GM12875 (cell line): ENCODE measurements around the gene SETD9.

Experiments used
- H3K4me3 ChIP-seq: one replicate; pipeline ENCODE4 v1.5.1; 2011; ENCODE audit warnings: low read depth, low read length, control low read depth
- TF ChIP-seq, protein P1 (sequence below): IDR thresholded peaks from 2 replicates; pipeline ENCODE4 v1.5.1; 2011; ENCODE audit warnings: low read depth, mild to moderate bottlenecking, control low read depth, inconsistent platforms, low read length, moderate library complexity, borderline replicate concordance; ENCODE audit not compliant: insufficient read depth

Gene SETD9

DNA sequence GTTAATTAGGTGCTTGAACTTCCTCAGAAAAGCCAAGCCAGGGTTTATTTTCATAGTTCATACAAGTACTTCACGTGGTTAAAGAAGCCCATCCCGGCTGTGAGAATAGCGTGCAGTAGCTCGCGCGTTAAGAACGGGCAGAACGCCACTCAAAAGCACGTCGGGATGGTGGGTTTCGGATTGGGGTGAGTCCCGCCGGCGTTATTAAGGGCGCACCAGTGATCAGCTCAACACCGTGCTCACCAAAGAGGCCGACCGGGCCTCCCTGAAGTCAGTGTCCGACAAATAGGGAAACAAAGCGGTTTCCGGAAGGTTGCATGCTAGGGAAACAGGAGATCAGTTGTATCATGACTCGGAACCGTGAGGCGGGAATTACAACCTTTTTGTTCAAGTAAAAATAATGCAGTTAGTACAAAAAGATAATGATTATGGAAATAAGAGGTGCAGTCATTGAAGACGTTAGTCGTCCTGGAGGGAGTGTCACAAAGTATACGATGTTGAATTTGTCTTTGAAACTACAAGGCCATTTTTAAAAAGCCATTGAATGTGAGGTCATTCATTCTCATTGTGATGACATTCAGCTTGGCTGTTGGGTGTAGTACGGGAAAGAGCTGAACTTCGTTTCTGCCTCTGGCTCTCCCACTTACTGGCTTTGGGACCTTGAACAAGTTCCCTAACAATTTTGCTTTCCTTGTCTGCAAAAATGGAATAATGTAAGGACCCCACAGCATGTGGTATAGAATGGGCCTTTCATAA is 992 bp downstream of the SETD9 start:
- TF ChIP-seq, protein P1, sequence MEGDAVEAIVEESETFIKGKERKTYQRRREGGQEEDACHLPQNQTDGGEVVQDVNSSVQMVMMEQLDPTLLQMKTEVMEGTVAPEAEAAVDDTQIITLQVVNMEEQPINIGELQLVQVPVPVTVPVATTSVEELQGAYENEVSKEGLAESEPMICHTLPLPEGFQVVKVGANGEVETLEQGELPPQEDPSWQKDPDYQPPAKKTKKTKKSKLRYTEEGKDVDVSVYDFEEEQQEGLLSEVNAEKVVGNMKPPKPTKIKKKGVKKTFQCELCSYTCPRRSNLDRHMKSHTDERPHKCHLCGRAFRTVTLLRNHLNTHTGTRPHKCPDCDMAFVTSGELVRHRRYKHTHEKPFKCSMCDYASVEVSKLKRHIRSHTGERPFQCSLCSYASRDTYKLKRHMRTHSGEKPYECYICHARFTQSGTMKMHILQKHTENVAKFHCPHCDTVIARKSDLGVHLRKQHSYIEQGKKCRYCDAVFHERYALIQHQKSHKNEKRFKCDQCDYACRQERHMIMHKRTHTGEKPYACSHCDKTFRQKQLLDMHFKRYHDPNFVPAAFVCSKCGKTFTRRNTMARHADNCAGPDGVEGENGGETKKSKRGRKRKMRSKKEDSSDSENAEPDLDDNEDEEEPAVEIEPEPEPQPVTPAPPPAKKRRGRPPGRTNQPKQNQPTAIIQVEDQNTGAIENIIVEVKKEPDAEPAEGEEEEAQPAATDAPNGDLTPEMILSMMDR = no peak
- peak overlapping the region; percentile 63 for H3K4me3 ChIP-seq

DNA sequence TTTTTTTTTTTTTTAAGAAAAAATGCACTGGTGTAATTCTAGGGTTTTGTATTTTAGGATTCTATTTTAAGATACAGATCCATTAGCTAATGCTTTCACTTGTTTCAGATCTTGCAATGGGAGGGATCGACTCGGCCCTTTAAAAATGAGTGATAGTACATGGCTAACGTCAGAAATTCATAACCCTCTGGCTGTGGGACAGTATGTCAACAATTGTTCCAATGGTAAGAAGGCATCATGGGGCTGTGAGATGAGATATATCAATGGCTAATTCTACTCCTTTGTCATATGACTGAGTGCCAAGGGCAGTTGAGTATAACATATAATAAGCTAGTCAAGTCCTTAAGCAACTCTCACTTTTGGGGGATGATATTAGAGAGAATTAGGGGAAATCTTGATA is 4.4 kb downstream of the SETD9 start:
- no peak overlapping the region for H3K4me3 ChIP-seq
- TF ChIP-seq, protein P1 = no peak

DNA sequence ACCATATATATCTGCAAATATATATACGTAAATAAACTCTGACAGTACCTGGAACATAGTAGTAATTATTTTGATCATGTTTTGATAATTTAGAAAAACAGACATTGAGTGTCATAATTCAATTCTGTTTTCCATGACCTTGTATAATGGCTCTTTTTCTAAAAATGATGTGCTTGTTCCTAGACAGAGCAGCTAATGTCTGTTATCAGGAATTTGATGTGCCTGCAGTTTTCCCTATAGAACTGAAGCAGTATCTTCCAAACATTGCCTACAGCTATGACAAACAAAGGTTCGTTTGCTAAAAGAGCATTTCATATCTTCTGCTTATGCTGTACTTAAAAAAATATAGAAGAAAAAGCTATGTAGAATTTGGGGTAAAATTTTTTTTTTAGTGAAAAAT is 5.3 kb downstream of the SETD9 start:
- H3K4me3 ChIP-seq = no peak overlapping the region
- TF ChIP-seq, protein P1 = no peak

DNA sequence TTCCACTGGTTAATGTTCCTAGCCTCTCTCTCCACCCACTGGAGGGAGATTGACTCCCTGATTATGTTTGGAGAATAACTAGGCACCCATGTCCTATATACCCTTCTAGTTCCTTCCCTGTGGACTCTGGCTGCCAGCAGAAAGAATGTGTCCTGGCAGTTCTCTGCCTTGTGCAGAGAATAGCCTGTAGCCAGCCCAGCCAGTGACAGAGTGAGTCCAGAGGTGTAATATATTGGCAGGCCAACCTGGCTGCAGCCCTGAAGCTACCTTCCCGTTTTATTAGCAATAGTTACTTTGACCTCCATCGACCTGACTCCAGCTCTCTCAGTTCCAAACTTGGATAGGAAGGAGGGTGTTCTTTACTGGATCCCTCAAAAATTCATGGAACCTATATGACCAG is 8.1 kb downstream of the SETD9 start:
- TF ChIP-seq, protein P1 = no peak
- no peak overlapping the region for H3K4me3 ChIP-seq

DNA sequence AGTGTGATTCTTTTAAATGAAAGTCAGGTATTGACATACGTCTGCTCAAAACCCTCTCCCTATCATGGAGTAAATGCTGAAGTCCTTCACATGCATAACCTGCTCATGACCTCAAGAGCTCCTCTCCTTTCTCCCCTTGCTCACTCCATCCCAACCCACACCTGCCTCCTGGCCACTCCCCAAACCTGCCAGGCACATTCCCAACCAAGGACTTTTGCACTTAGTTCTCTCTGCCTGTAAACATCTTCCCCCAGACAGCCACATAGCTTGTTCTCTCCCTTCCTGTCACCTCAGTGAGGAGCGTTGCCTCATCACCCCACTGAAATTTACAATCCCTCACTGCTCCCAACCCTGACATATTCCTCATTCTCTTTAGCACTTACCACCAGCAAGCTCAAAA is 8.7 kb downstream of the SETD9 start:
- TF ChIP-seq, protein P1 = no peak
- H3K4me3 ChIP-seq = no peak overlapping the region

DNA sequence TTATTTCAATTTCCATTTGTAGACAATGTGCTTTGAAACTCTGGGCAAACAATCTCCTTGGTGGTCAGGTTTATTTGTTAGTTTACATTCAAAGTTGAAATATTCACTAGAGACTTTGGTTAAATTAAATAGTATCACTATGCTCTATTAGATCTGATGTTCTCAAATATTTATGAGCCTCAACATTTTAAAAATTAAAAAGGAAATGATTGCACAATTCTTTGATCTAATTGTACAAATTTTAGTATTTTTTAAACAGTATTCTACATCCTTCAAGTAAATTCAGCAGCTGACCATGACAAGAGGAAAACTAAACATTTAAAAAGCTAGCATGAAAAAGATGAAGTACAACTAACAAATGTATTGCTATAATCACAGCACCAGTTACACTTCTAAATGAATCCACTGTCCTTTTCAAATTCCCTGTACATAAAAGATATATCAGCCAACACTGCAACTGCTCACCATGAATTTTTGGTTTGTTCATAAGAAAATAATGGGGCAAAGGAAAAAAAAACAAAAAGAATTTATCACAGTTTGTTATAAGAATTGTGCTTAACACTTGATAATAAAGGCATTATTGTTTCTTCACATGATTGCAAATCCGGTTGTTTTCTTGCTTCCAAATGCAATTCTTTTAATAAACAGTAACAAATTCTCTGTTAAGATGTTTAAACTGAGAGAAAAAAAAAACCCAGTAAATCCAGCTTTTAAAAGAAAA is 10.7 kb downstream of the SETD9 start:
- no peak overlapping the region for H3K4me3 ChIP-seq
- TF ChIP-seq, protein P1 = no peak

DNA sequence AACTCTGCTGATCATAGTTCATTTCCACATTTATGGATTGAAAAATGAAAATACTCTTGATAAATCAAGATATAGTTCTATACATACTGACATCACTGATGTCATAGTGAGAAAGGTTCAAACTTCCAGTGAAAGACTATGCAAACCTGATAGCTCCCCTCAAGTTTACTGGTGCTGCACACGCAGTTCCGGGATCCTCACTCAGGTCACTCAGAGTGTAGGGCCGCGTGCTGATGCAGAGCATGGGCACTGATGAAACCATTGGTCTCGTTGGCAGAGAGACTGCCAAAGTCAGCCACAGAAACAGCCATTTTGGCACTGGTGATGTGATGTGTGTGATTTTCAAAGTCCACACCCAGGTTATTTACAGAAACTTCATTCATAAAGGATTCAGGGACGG is 13.5 kb downstream of the SETD9 start:
- TF ChIP-seq, protein P1 = no peak
- no peak overlapping the region for H3K4me3 ChIP-seq
